22Rv1 (cell line): Measurements from ENCODE around the gene CHAT.

Experiments used
- ZFX ChIP-seq: fragments of 450-650 bp; IDR thresholded peaks from 2 replicates; pipeline ENCODE4 v1.6.1; 2017; ENCODE audit warnings: antibody characterized with exemption, borderline replicate concordance
- TF ChIP-seq, protein P1 (sequence below): fragments of 450-650 bp; IDR thresholded peaks from 2 replicates; pipeline ENCODE4 v1.5.1; 2017; ENCODE audit warnings: mild to moderate bottlenecking

DNA sequence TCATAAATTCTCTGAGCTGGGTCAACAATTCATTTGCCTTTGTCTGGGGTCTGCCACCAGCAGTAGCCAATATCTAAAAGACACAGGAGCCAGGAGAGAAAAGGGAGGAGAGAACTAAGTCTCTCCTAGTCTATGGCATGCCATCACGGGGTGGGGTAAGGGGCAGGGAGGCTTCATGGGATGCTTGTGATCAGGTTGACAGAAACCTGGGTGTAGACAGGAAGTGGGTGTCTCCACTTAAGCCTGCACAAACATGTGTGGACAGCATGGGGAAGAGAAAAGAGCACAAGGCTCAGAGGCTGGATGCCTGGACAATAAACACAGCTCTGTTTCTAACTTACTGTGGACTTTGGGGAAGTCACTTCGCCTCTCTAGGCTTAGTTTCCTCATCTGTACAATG is 54.2 kb downstream of the CHAT start:
- TF ChIP-seq, protein P1, sequence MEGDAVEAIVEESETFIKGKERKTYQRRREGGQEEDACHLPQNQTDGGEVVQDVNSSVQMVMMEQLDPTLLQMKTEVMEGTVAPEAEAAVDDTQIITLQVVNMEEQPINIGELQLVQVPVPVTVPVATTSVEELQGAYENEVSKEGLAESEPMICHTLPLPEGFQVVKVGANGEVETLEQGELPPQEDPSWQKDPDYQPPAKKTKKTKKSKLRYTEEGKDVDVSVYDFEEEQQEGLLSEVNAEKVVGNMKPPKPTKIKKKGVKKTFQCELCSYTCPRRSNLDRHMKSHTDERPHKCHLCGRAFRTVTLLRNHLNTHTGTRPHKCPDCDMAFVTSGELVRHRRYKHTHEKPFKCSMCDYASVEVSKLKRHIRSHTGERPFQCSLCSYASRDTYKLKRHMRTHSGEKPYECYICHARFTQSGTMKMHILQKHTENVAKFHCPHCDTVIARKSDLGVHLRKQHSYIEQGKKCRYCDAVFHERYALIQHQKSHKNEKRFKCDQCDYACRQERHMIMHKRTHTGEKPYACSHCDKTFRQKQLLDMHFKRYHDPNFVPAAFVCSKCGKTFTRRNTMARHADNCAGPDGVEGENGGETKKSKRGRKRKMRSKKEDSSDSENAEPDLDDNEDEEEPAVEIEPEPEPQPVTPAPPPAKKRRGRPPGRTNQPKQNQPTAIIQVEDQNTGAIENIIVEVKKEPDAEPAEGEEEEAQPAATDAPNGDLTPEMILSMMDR = no peak
- no peak for TF ChIP-seq ZFX
